ENCODE data around the gene PTPRG.
"Not testable (repeated sequence)": the region's sequence is repeated elsewhere in the genome, so short reads cannot be mapped to it uniquely, and the experiment has no call there.

Gene PTPRG

DNA sequence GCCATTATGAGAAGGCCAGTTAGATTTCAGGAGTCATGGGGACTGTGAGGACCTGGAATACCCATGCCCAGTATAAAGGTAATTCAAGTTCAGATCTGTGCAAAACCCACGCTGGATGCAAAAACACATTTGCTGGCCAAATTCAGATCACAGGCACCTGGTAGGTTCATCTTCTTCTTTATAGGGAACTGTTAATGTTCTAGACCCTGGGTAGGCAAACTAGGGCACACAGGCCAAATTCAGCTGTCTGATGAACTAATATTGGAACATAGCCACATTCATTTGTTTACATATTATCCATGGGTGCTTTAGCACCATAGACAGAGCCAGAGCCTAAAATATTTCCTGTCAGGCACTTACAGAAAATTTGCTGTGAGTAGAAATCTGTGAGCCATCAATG is 241.4 kb downstream of the PTPRG start:
- DNase-seq (ENCODE audit: low read depth) = no peak

DNA sequence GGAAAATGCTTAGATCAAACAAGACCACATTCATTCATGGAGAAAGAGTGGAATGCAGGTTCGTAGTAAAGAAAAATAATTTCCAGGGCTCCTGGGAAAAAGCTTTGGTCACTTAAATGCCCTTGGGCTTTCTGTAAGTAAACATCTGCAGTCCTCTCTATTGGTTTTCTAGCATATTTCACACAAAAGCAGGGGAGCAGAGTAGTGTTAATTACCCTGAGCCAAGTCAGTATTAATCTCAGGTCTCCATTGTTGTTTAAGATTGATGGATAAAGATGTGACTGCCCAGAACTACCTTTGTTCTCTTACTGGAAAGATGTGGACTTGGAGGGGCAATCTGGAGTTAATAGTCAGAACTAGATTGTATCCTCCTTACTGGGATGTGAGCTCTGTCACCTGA is 242.6 kb downstream of the PTPRG start:
- DNase-seq (ENCODE audit: low read depth) = no peak

DNA sequence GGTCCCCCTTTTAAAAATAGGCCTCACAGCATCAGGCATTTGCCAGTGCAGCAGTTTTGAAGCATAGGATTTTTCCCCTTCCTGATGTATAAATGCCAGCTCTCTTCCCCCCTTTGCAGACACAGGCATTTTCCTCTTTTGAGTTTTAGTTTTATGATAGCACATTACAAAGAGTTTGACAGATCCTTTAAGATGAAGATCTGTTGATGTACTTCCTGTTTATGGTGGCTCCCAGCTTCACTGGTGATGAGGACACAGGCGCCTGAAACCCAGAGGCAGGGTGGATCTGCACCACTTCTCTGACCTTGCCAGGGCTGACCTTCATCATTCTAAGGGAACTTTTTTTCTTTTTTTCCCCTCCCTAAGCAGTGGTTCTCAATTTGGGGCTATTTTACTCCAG is 243.4 kb downstream of the PTPRG start:
- no peak for DNase-seq (ENCODE audit: low read depth)

DNA sequence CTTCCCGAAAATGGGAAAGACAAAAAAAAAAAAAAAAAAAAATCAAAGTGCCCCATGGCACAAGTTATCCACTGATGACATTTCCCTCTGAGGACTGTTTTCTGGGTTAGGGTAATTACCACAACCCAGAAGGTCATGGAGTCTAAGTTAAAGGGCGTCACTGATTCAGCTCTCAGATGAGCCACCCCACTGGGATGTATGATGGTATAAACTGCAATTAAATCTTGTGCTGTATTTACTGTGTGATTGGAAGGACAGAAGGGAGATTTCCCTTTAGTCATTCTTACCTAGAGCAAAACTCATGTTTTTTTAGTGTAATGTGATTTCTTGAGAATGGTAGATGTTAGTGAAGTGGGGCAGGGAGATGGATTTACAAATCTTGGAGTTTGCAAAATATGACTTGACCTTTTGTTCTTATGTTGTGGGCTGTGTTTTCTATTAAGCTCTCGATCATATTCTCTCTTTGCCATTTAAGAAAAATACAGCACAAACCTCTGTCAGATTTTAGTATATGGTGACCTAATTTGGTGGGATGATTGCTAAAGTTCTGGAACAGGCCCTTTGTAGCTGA is 244.2 kb downstream of the PTPRG start:
- no peak for DNase-seq (ENCODE audit: low read depth)

DNA sequence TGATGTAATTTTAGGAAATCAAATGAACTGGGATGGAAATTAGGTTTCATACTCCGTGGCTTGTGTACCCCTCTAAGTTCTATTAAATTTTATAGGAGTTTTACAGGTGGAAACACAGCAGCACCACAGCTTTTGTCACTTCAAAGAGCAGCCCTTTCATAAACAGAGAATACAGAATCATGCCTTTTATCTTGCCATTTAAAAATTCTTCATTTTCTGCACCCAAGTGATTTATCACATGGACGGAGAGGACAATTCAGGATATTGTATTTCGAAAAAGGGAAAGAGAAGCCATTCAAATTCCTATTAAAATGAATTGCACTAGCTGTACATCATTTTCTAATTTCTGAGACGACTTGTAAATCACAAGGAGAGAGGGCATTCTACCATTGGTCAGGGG is 245.4 kb downstream of the PTPRG start:
- DNase-seq (ENCODE audit: low read depth) = no peak

DNA sequence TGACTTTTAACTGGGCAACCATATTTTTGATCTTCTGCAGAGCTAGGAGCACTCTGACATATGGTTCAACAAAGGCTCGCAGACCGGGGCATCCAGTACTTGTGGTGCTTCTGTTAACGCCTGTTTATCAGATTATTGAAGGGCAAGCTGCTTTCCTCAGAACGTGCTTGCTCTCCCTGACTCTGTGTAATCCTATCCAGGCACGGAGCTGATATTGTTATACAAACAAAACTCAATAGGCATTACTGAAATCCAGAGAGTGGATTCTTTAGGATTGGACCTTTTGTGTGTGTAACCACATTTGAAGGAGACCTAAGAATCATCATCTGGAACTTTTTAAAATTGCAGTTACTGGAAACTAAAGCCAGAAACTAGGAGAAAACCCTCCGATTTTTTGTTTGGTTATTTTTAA is 246.5 kb downstream of the PTPRG start:
- no peak for DNase-seq (ENCODE audit: low read depth)

DNA sequence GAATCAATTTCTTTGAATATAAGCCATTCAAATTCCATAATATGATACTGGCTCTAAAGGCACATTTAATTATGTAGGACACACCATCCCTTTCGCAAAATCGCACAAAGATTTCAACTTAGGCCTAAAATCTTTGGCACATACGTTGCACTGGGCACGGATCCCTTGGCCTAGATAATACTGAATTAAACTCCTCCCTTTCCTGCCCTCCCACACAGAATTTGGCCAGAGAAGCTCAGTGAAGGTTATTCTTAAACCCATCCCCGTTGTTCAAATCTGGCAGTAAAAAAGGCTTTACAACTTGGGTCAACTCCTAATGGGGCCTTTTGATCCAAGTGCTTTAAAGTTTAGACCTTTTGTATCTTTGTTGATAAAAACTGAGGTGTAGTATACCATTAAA is 247.2 kb downstream of the PTPRG start:
- no peak for DNase-seq (ENCODE audit: low read depth)

DNA sequence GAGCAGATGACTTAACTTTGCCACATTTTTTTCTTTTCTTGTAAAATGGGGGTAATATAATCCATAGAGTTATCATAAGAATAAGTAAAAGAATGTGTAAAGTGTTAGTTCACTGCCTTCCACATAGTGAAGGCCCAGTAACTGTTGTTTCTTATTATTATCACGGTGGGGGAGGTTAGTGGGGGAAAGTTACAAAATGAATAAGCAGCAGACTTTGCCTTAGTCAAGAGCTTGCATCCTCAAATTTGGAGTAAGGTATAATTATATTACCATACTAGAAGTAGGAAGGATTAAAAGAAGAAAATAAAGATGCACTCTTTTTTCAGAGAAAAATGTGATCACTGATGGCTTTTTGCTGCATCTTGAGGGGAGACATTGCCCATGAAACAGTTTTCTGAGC is 247.6 kb downstream of the PTPRG start:
- no peak for DNase-seq (ENCODE audit: low read depth)

DNA sequence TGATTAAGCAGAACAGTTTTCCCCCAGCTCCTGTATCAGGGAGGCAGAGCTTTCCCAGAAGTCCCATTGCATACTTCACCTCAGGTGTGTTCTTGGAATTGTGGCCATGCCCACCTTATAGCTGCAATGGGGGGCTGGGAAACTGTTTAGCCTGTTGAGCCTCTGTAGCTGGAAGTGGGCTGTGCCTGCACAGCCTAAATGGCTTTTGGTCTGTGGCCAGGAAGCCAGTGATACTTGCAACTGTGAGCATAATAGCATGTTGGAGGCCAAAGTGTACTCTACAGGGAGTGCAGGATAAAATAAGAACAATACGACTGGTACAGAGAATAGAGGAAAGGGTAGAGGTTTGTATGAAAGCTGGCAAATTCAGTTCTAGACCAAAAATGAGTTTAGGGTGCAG is 248.5 kb downstream of the PTPRG start:
- DNase-seq (ENCODE audit: low read depth) = no peak

DNA sequence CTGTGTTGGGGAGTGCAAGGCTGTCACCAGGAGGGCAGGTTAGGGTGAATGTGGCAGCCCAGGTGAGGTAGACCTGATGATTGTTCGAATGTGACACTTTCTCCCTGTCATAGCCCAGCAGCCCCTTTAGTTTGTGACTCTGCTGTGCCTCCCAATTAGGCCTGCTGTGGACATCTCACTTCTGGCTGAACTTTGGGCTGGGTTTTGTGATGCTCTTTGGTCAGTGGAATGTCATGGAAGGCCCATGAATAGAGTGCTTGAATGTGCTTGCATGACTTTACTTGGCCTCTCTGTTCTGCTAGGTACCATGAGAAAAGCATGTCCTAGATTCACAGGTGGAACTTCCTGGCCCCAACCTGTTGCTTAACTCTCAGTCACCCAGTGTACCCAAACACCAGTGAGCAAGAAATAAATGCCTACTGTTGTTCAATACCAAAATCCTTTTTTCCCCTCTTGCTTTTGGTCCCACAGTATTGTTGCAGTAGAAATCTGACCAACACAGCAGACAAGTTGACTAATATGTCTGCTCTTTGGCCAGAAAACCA is 249.7 kb downstream of the PTPRG start:
- DNase-seq (ENCODE audit: low read depth) = no peak

DNA sequence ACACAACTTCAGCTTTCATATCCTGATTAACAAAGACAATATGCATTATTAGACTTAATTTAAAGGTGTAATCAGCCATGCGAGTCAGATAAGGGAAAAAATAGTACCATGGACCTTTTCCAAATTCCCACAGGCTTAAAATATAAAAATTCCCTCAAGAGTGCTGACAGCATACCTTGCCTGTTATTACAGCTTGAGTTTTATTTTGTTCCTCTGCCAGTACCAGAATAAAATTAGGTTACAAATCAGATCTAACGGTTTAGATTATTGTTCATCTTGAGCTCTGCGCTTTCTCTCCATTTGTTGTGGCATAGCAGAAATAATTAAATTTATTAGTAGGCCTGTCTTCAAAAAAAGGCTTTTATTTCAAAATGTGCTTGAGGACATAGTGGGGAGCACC is 250.3 kb downstream of the PTPRG start:
- no peak for DNase-seq (ENCODE audit: low read depth)

DNA sequence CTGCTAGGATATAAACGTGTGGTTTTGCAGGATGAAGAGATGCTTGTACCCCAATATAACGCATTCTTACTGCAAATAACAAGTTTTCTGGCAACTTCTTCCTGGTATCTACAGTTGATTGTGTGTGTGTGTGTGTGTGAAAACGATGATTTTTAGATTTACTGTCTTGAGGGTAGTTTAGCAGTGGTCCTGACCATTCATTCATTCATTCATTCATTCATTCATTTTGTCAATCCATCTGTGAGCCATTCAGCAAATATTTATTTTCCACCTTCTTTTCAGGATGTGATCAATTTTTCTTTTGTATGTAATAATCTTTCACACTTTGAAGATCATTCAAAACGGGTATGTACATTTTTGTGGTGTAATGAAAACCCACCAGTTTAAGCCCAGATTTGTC is 250.7 kb downstream of the PTPRG start:
- DNase-seq (ENCODE audit: low read depth) = no peak

DNA sequence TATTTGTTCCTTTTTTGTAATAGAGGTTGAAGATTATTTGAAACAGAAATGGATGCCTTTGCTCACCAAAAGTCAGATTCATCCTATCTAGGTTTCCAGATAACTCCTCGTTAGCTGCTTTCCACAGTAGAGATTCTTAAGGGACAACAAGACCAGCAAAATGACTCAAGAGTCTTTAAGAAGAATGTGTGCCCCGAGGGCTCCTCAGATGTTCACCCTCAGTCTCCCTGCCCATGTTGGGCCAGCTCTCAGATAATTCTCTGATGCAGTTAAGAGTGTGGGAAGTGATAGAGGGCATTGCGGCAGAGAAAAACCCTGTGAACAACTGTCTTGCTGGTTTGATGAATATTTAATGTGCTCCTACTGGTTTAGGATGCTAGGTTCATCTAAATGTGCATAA is 251.1 kb downstream of the PTPRG start:
- no peak for DNase-seq (ENCODE audit: low read depth)

DNA sequence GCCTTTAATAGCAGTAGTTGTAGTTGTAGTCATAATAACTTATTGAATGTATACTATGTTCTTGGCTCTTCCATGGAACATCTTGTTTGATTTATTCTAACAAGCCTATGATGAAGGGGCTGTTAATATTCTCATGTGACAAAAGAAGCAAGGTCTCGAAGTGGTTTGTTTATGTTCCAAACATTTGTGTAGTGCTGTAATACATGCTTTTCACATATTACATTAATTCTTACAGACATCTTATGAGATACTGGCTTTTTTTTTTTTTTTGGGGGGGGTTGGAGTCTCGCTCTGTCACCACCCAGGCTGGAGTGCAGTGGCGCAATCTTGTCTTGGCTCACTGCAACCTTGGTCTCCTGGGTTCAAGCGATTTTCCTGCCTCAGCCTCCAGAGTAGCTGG is 252.3 kb downstream of the PTPRG start:
- no peak for DNase-seq (ENCODE audit: low read depth)

DNA sequence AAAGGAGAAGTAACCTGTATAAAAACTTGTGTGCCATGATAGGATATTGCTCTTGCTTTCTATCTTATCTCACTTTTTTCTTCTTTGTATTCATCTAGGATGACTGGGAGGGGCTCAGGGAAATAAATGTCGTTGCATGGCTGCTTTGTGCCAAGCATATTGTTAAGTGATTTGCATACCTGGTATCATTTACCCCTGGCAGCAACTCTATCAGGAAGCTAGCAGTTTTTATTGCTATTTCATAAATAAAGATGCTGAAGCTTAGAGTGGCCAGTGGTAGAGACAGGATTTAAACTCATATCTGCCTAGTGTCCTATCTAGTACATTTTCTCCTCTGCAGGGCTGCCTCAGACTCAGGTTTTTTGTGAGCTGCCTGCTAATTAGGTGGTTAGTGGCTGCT is 253.3 kb downstream of the PTPRG start:
- DNase-seq (ENCODE audit: low read depth) = no peak

DNA sequence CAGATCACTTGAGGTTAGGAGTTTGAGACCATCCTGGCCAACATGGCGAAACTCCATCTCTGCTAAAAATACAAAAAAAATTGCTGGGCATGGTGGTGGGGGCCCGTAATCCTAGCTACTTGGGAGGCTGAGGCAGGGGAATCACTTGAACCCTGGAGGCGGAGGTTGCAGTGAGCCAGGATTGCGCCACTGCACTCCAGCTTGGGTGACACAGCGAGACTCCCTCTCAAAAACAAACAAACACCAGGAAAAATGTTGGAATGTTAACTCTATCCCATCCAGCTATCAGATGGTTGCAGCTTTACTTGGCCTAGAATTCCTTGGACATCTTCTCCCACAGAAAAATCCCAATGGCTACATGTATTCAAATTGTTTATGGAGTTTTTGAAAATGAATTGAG is 254.9 kb downstream of the PTPRG start:
- not testable (repeated sequence) for DNase-seq (ENCODE audit: low read depth)

DNA sequence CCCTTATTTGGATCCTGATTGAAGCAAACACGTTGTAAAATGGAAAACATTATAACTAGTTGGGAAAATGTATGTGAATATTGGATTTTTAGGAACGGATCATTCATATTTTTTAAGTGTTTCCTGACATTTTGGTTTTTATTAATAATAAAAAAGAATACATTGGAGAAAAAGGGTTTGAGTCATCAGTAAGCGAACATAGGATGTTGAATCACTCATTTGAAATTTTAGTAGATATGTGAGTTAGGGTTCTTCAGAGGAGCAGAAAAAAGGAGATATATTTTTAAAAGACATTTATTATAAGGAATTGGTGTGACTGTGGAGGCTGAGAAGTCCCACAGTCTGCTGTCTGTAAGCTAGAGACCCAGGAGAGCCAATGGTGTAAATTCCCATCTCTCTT is 258.5 kb downstream of the PTPRG start:
- no peak for DNase-seq (ENCODE audit: low read depth)

DNA sequence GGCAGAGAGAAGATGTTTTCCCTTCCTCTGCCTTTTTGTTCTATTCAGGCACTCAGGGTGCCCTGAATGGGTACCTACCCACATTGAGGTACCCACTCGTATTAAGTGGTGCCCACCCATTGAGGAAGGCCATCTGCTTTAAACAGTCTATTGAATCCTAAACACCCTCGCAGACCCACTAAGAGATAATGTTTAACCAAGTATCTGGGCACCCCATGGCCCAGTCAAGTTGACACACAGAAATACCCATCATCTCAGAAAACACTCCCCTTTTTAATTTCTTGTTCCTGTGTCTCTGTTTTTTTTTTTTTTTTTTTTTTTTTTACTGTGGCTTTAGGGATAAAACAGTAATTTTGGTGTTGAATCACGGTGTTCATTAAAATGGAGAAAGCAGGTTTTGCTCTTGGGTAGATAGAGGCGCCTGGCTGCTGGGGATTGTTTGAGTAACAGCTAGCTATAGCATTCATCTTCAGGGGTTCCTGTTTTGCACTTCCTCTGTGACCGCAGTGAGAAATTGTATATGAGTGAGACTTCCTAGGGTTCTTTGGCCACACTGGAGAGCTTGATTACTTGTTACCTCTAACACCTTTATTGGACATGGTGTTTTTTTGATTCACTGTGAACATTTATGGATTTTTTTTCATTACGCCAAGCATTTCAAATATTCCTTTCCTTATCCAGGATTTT is 259.1 kb downstream of the PTPRG start:
- DNase-seq (ENCODE audit: low read depth) = no peak

DNA sequence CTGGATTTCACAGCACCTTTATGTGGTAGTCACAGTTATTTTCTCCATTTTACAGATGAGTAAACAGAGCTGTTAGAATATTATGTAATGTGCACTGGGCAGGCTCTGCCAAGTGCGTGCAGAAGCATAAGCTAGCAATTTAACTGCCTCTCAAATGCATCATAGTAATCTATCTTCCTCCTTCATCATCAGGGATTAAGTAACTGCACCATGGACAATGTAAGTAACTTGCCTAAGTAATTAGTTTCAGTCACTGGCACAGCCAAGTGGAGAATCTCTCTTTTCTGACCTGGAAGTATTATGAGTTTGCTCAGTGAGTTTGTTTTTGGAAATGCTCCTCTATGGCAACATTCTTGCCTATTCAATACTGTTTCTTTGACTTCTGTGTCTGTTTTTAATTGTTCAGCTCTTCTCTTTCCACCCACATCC is 260.5 kb downstream of the PTPRG start:
- DNase-seq (ENCODE audit: low read depth) = peak; percentile 56

DNA sequence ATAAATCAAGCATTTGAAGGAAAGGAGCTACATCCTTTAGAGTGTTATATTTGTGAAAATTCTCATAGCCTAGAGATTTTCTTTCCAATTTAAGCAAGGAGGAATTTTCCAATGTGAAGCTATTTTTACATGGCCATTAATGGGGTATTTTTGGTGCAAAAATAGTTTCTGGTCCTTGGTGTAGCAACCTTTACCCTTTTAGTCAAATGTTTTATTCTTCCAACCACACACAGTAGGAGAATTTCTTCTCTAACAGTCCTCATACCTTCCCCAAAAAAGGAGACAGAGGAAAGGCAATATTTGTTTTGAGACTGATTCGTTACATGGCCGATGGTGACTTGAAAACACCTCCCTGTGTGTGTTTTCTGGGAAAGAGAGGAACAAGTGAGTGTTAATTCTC is 261.2 kb downstream of the PTPRG start:
- DNase-seq (ENCODE audit: low read depth) = no peak

DNA sequence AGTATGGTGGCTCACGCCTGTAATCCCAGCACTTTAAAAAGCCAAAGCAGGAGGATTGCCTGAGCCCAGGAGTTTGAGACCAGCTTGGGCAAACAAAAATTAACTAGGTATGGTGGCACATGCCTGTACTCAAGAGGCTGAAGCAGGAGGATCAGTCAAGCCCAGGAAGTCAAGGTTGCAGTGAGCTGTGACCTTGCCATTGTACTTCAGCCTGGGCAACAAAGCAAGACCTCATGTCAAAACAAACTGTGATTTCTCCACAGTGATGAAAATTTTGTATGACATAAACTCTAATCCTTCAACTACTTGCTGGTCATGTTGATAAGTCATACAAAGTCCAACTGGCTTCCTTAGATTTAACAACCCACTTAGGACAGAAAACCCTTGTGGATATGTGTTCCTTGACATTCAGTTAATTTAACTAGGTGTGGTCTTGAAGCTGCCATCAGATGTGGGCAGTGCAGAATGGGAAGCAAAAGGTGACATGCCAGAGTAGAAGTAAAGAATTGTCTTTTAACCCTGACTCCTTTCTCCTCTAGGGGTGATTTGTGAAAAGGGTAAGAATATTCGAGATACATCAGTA is 263.3 kb downstream of the PTPRG start:
- DNase-seq (ENCODE audit: low read depth) = no peak

DNA sequence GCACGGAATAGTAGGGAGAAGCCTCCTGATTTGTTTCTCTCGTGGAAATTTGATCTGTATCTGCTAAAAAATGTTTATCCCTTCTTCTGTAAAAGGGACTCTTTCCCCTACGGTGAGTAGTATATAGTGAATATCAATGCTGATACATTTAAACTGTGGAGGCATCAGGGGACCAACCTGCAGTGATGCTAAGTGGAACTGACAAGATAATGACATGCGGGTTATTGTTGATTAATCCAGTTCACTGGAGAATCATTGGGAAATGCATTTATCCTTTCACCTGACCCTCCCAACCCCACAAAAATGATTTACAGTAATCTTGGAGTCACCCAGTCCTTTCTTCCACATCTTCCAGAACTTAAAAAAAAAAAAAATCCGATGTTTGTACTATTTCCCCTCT is 264.8 kb downstream of the PTPRG start:
- DNase-seq (ENCODE audit: low read depth) = no peak

DNA sequence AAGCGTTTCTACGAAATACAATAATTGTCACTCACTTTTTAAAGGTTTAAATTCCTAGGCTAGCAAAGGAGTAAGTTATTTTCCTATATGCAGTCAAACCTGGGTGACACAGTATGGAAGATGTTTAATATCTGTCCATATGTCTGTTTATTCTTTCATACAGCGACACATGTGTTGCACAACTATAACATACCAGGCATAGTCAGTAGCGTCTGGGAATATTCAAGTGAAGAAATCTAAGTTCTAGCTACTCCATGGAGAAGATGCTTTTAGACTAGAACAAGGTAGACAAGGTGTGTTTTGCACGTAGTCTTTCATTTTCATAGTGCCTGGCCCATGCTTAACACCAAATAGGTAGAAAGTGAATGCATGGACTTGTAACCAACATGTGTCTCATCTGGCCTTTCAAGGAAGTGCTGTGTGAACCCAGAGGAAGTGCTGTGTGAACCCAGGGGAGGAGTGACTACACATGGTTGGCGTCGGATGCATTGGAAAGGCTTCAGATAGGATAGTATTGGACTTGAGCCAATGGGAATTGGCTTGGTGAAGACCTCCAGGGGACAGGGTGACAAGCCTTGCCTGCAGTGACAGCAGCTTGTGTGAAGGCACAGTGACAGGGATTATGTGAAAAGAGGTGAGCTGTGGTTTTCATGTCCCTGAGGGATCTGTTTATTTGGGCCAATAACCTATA is 267.0 kb downstream of the PTPRG start:
- DNase-seq (ENCODE audit: low read depth) = no peak
